ENCODE results near the gene LRRC32. TPM values are rescaled to one million over a fixed set of nuclear protein-coding genes. Genes with fewer than 3 reads are reported as not detected.
"Not testable (repeated sequence)": the region's sequence is repeated elsewhere in the genome, so short reads cannot be mapped to it uniquely, and the experiment has no call there.

Gene LRRC32
- total RNA-seq, 1 donor from 2014 or later = 17.5 TPM

DNA sequence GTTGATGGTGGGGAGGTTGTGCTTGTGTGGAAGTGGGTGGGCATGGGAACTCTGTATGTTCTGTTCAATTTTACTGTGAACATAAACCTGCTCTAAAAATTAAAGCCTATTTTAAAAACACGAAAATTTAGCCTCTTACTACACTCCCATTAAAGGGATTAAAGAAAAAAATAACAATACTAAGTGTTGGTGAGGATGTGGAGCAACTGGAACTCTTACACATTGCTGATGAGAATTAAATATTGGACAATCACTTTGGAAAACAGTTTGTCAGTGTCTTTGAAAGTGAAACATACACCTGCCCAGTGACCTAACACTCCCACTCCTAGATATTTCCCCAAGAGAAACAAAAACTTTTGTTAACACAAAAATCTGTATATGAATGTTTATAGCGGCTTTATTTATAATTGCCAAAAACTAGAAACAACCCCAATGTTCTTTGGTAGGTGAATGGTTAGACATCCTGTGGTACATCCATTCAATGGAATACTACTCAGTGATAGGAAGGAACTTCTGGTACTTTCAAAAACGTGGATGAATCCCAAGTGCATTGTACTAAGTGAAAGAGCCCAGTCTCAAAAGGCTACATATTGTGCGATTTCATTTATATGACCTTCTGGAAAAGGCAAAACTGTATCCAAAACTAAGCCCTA, 23.5 kb downstream of the LRRC32 start:
- no peak for DNase-seq

DNA sequence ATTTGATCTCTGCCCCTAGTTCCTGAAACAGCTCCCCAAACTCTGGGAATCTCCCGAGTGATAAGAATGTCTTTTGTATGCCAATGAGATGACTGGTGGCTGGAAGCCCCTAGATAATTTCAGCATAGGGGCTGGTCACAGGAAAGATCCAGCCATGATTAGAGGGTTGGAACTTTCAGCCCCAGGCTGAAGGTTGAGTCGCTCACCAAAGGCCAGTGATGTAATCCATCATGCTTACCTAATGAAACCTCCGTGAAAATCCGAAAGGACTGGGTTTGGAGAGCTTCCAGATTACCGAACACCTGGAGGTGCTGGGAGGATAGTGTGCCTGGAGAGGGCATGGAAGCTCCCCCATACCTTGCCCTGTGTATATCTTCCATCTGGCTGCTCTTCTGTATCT, 26.0 kb downstream of the LRRC32 start:
- DNase-seq = no peak

DNA sequence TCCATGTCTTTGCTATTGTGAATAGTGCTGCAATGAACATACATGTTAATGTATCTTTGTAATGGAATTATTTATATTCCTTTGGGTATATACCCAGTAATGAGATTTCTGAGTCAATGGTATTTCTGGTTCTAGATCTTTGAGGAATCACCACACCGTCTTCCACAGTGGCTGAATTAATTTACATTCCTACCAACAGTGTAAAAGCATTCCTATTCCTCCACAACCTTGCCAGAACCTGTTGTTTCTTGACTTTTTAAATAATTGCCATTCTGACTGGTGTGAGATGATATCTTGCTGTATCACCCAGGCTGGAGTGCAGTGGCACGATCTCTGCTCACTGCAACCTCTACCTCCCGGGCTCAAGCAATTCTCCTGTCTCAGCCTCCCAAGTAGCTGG, 26.8 kb downstream of the LRRC32 start:
- not testable (repeated sequence) for DNase-seq

DNA sequence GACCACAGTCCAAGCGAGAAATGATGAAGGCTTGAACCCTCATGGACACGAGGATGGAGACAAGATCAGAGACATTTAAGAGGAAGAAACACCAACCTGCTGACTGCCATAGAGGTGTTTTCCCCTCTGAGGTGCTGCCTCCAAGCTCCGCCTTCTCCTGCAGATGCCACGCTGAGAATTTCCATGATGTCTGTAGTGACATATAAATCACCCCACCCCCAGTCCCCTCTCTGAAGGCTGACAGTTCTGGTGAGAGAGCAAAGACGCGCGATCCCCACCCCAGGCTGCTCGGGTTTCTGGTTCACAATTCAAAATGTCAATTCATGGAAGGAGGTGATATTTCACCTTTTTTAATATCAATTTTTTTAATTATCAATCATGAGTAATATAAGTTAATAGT, 28.2 kb downstream of the LRRC32 start:
- DNase-seq = no peak

DNA sequence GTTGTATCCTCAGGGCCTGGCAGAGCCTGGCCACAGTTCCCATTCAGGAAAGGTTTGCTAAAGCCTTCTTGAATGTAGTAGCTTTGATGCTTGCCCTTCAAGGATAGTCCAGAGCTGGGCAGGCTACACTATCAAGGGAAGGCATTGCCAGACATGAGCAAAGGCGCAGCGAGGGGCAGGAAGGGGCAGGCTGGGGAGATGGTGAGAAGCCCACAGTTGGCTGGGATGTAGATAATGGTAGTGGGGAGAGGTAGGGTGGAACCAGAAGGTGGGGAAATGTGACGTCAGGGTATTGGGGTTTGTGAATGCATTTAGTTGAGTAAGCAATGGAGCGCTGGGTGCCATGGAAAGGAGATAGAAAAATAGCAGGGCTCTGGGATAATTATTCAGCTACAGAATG, 28.6 kb downstream of the LRRC32 start:
- DNase-seq = no peak

DNA sequence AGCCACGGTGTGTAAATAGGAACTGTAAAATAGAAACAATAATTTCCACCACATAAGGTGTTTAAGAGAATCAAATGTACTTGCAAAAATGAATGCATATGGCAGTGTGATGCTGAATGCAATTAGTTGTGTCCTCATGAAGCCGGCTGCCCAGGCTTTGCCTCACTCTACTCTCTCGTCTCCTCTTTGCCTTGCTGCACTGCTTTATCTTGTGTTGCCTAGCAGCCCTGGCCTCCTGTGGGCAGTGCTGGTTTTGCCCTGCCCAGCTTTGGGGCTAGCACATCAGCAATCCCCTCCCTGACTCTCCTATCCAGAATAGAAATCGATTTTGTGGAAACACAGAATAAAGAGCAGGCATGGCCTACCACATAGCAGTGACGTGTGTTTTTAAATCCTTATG, 30.0 kb downstream of the LRRC32 start:
- no peak for DNase-seq

DNA sequence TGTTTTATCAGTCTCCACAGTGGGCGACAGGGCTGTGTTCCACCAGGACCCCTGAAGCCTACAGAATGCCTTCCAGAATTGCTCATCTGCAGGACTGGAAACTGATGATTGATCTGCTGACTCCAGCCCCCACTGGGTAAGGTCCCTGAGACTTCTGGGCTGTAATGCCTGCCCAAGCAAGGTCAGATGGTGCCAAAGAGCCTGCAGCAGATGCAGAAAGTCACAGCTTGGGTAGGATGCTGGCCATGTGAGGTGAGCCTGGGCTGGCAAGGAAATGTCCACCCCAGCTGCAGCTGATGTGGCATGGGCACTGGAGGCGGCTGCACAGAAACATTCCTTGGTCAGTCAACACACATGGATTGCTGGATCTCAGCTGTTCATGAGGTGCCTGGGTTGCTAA, 30.9 kb downstream of the LRRC32 start:
- no peak for DNase-seq

DNA sequence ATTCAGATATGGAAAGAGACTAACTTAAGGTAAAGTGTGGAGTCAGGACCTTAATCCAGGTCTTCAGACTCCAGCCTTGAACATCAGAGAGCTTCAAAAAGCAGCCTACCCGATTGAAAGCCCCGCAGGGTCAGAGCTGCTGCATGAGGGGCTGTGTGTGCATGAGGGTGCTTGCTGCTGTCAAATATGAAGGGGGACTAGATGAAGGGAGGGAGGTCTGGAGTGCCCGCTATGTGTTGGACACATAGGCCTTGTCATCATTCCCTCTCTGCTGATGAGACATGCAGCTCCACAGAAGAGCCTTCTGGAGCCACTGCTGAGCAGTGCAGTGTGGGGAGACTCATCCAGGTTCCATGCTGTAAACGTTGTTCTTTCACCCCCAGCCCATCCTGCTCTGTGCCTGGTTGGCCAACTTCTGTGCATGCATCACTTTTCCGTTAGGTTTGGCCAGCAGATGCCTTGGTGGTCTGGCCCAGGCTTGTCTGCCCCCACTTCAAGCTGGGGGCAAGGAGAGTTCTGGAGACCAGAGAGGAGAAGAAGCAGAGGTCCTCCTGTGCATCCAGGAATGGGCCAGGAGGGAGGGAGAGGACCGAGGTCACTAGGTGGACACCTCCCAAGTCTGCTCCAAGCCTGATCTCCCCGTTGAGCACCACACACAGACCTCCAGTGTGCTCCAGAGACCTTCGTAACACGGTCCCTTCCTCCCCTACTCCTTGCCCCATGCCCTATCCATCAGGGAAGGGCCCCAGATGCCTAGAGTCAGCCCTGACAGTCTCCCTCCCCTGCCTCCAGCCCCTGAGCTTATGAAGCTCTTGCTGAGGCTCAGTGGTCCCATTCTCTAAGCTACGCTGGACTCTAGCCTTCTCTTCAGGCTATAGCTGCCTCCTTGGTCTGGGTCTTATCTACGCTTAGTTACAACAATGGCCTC, 32.0 kb downstream of the LRRC32 start:
- DNase-seq = no peak

DNA sequence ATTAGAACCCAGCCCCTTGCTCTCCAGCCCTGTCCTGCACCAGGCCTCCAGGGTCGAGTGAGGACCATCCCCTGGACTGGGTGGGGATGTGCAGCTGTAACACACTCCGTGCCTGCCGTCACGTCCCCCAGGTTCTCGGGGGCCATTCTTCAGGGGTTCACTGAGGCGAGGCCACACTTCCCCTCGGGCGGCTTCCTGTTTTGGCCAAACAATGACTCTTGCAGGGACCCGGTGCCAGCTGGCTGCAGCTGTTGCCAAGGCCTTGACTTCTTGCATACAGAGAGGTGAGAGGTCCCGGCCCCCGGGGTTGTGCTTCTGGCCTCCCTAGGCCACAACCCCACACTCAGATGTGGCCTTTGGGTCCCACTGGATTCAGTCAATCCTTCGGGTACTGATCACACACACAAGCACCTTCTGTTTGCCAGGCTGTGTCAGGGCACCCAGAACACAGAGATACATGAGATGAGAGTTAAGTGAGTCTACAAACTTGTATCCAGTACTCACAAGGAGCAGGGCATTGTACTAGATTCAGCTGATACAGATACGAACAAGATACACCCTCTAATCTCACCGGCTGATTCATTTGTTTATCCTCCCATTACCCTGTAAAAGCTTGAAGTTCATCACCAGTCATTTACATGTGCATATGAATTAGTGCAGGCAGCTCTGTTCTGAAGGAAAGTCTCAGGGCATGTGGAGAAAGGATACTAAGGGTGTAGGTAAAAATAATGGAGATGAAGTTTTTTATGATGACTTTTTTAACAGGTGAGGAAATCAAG, 32.9 kb downstream of the LRRC32 start:
- no peak for DNase-seq

DNA sequence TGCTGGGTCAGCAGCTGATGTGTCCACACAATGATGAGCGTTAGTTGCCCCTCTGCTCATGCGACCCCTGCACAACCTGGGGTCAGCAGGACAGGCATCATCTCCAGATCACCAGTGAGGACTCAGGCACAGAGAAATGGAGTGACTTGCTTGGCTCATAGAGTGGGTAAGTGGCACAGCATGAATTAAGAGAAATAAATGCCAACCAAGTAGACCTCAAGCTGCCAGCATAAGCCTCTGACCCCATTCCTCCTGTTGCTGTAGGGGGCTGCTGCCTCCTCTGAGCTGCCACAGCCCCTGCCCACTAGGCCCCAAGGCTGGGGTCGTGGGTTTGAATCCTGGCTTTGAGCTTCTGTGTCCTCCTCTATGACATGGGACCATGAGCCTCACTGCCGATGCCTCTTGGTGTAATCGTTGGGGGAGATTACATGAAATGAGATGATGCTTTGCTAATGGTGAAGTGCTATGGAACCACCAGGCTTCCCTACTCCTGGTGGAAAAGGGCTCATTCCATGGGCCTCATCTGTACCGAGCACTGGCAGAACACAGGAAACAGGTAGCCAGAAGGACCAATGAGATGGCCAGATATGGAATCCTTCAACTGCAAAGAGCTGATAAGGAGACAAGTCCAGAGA, 33.6 kb downstream of the LRRC32 start:
- no peak for DNase-seq

DNA sequence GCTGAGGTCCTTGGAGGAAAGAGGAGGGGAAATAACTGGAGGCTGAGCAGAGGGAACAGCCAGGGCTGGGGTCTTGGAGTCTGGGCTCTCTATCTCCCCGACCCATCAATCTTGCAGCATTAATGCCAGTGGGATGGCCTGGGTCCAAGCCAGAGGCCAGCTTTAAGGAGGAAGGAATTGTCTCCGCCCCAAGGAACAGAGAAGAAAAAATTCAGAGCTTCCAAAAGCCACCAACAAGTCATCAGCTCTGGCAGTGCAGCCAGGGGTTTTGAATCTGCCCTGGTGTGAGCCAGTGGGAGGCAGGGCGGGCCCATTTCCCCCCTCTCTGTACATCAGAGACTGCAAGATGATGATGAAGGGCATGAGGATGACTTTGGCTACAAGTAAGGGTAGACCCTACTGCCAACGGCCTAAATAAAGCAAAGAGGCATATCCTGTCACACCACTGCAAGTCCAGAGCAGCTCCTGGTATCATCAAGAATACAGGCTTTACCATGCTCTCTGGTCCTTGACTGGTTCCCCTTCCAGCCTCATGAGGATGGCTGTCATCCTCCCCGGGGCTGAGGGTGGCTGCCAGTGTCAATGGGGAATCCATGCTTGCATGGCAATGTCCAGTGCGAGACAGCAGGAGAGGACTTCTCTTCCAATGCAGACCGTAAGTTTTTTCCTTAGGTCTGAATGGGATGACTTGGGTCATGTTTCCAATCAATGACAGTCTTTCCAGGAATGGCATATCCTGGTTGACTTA, 34.4 kb downstream of the LRRC32 start:
- no peak for DNase-seq

DNA sequence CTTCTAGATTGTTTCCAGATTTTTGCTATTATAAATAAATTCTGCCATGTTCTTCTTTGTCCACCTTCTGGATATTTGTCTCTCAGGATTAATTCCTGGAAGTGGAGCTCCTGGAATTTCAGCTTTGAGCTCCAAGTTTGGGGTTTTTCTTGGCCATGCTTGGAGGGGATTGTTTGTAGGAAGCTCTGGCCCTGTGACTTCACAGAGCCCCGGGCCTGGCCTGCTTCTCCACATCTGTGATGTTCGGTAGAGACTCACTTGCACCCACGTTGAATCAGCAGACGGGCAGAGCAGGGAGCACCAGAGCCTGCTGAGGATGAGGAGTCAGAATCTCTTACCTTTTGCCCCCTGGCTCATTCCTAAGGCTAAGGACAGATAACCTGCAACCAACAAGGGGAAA, 35.7 kb downstream of the LRRC32 start:
- DNase-seq = no peak

DNA sequence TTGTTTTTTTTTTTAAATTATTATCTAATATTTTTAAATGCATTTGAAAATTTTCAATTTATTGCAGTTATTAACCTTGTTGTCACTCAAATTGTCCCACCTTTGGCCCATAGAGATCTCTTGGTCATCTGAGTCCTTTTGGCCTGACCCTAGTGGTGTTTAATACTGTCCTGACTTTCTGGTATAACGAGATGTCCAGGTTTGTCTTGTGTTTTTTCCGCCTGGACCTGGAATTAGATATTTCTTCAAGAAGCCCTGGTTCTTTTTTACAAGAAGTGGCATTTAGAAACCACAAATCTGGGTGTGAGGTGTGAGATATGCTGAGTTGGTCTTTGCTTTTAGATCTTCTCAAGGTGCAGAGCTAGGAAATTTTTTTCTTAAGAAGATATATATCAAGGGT, 38.1 kb downstream of the LRRC32 start:
- DNase-seq = no peak

DNA sequence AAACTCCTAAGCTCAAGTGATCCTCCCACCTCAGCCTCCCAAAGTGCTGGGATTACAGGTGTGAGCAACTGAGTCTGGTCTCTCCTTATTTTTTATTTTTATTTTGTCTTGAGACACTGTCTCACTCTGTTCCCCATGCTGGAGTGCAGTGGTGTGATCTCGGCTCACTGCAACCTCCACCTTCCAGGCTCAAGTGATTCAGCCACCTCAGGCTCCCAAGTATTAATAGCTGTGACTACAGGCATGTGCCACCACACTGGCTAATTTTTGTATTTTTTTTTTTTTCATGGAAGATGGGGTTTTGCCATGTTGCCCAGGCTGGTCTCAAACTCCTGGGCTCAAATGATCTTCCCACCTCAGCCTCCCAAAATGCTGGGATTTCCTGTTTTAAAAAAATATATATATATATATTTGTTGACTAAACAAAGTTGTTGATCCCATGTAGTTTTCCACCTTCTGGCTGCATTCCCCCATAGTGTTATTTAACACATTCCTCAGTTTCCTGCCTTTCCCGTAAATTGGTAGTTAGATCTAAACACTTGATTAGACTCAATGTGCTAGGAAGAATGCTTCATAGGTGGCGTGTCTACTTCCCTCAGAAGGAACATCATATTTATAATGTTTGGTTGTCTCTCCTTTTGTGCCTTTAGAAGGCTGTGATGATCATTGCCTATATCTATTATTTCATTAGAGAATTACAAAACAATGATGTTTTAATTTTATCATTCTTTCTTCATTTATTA, 38.8 kb downstream of the LRRC32 start:
- DNase-seq = no peak

DNA sequence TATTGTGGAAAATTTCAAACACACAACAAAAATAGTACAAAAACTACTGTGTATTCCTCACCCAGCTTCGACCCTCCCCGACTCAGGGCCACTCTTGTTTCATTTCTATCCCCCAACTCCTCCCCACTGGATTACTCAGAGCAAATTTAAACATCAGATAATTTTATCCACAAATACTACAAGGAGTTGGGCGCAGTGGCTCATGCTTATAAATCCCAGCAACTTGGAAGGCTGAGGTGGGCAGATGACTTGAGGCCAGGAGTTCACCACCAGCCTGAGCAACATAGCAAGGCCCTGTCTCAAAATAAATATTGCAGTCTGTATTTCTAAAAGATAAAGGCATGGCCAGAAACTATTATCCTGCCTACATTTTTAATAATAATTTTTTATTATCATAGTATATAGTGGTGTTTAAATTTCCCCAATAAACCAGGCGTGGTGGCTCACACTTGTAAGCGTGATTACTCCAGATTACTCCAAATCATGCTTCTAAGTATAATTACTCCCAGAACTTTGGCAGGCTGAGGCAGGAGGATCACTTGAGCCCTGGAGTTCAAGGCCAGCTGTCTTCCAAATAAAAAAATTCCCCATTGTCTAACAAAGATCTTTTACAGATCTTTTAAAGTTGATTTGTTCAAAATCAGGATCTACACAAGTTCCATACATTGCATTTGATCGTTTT, 39.8 kb downstream of the LRRC32 start:
- no peak for DNase-seq

DNA sequence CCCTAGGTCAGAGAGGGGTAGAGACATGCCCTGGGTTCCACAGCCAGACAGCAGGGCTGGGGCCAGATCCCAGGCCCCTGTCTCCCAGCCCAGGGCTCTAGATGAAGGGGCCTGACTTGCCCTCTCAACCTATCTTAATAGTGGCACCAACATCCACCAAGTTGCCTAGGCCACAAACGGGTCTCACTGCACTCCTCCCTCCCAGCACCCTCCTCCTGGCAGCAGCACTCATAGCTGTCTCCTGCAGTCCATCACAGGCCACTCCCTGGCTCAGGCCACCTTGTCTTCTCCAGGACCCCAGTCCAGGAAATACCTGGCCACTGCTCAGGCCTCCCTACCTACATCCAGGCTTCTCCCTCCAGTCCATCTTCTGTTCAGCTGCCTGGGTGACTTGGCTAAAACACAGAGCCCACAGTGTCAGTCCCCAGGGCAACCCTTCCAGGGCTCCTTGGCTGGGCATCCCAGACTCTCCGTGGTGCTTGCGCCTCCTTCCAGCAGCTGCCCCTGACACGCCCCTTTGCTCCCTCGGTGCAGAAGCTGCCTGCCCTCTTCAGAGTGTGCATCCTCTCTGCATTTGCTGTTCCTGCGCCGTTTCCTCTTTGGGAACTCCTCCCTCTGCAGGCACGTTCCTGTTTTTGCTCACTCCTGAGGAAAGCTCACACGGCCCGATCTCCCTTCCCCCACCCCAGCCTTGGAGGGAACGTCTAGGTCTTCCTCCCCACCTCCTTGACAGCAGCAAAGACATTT, 40.5 kb downstream of the LRRC32 start:
- peak; percentile 44 for DNase-seq

DNA sequence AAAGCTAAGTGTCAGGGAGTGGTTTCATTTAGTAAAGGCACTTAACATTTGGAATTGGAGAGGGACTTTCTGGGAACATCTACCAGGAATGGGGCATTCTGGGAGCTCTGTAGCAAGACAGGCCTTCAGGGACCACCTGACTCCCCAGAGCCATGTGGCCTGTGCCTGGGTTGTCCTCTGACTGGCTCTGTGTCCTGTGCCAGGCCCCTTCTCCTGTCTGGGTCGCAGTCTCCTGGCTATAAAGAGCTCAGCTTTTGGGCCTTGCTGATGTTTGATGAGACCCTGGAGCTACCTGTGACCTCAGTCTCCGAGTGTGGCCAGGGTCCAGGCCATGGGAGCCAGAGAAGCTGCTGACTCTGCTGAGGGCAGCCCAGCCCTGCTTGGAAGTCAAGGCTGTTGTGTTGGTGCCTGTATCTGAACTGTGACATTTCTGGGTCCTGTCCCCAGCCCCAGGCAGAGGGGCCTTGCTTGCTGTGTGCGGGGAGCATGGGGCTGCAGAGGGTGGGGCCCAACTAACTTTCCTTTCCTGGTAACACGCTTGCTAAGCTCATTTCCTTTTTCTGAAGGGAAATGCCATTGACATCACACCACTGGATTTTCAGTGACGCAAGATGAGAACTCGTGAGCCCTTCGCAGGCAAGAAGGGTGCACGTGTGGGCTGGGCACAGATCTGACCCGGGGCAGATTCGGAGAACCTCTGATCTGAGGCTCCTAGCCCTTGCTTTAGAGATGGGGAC, 41.3 kb downstream of the LRRC32 start:
- DNase-seq = peak; percentile 75

DNA sequence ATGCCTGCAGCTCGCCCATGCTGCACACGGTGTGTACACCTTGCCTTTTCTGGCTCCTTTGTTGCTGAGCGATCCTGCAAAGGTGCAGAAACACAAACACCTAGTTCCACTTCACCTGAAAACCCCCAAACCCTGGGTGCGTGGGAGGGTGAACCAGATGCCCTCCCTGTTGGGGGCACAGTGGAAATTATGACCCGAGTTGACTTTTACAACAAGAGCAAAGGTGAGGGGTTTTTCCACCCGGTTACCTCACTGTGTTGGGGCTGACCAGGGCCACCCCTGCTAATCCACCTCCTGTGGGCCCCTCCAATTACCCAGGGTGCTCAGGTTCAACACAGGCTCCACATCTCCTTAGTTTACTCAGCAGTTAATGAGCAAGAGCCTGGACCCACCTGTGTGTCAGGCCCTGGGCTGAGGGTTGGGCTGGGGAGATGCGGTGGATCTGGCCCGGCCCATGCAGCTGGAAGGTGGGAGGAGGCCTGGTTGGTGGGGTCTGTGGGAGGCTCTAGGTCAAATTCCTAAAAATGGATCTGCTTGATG, 42.1 kb downstream of the LRRC32 start:
- DNase-seq = no peak

DNA sequence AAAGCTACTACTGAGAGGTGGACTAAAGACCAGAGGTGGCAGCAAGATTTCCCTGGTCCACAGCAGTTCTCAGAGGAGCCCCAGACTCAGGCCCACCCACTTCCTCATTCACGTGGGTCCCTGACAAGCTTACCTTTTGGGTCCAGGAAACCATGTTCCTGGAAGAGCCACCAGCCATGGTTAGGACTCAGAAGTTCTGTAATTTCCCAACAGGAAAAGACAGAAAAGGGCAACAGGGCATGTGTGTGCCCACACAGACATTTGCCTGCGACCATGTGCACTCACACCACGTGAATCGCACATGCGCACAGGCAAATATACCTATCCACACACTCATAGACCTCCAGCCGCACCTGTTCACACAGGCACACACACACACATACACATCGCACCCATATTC, 42.9 kb downstream of the LRRC32 start:
- DNase-seq = no peak
